Measurements from ENCODE around the gene SLC2A8.

Gene SLC2A8

GRCh38 chr9:127403507-127404192 is 6.7 kb downstream of the SLC2A8 start:
- DNase-seq = no peak

GRCh38 chr9:127404631-127405030 is 7.7 kb downstream of the SLC2A8 start:
- DNase-seq = no peak

GRCh38 chr9:127405344-127406125 is 8.6 kb downstream of the SLC2A8 start:
- DNase-seq = no peak

- DNase-seq = no peak
Measured at GRCh38 chr9:127406799-127407491, 10.0 kb downstream of the SLC2A8 start.

GRCh38 chr9:127407492-127407843 is 10.5 kb downstream of the SLC2A8 start:
- DNase-seq = no peak

- DNase-seq = no peak
Measured at GRCh38 chr9:127411122-127411521, 14.2 kb downstream of the SLC2A8 start.

- no peak for DNase-seq
Measured at GRCh38 chr9:127415141-127415540, 18.2 kb downstream of the SLC2A8 start.

GRCh38 chr9:127415657-127416056 is 18.7 kb downstream of the SLC2A8 start:
- DNase-seq = no peak

- peak; percentile 49 for DNase-seq
Measured at GRCh38 chr9:127417131-127418036, 20.4 kb downstream of the SLC2A8 start.

- DNase-seq = peak; percentile 23
Measured at GRCh38 chr9:127418037-127418471, 21.1 kb downstream of the SLC2A8 start.

- DNase-seq = no peak
Measured at GRCh38 chr9:127419348-127419747, 22.4 kb downstream of the SLC2A8 start.

- DNase-seq = no peak
Measured at GRCh38 chr9:127421057-127421456, 24.1 kb downstream of the SLC2A8 start.

GRCh38 chr9:127422133-127422782 is 25.3 kb downstream of the SLC2A8 start:
- DNase-seq = no peak

GRCh38 chr9:127422787-127423186 is 25.8 kb downstream of the SLC2A8 start:
- no peak for DNase-seq

GRCh38 chr9:127423476-127423933 is 26.5 kb downstream of the SLC2A8 start:
- DNase-seq = no peak

- peak; percentile 87 for DNase-seq
Measured at GRCh38 chr9:127423934-127424675, 27.1 kb downstream of the SLC2A8 start, which contains the start of gene ZNF79. Gene ZNF79 (plus strand): TSS chr9:127424382. CDS start chr9:127424788, 406 bp downstream.

GRCh38 chr9:127424676-127424999 is 27.7 kb downstream of the SLC2A8 start:
- DNase-seq = peak; percentile 30

- no peak for DNase-seq
Measured at GRCh38 chr9:127426756-127427155, 29.8 kb downstream of the SLC2A8 start.

- no peak for DNase-seq
Measured at GRCh38 chr9:127428348-127428747, 31.4 kb downstream of the SLC2A8 start.

- DNase-seq = no peak
Measured at GRCh38 chr9:127430415-127430814, 33.4 kb downstream of the SLC2A8 start.
